HepG2 (cell line): ENCODE measurements around the gene COA3. TPM values are rescaled to one million over a fixed set of nuclear protein-coding genes. Genes with fewer than 3 reads are reported as not detected.

Experiments
- DMAP1 ChIP-seq: IDR thresholded peaks from 2 replicates; pipeline ENCODE4 v1.6.1; 2016
- E2F5 ChIP-seq: sonication (generic); formaldehyde crosslinking; conservative IDR thresholded peaks from 2 replicates; pipeline ENCODE4 v1.4.0; 2020; ENCODE audit warnings: missing genetic modification reagents
- GATAD2A ChIP-seq: IDR thresholded peaks from 2 replicates; pipeline ENCODE4 v1.6.1; 2016
- GMEB2 ChIP-seq: IDR thresholded peaks from 2 replicates; pipeline ENCODE4 v1.6.1; 2016; ENCODE audit warnings: missing biosample characterization, missing genetic modification reagents, low read depth
- HDAC1 ChIP-seq: sonication (generic); formaldehyde crosslinking; IDR thresholded peaks from 2 replicates; pipeline ENCODE4 v1.5.1; 2020; ENCODE audit warnings: mild to moderate bottlenecking, missing genetic modification reagents
- KLF11 ChIP-seq: IDR thresholded peaks from 2 replicates; pipeline ENCODE4 v1.6.1; 2016; ENCODE audit warnings: missing compliant biosample characterization
- MBNL3 ChIP-seq: fragments of 250-450 bp; sonication (Bioruptor Pico); conservative IDR thresholded peaks from 2 replicates; pipeline ENCODE4 v1.8.0; 2022; ENCODE audit warnings: mild to moderate bottlenecking, inconsistent platforms
- MLLT10 ChIP-seq: sonication (generic); formaldehyde crosslinking; IDR thresholded peaks from 2 replicates; pipeline ENCODE4 v1.4.0; 2020; ENCODE audit warnings: missing genetic modification reagents
- PCBP1 ChIP-seq: fragments of 200-400 bp; formaldehyde crosslinking; IDR thresholded peaks from 2 replicates; pipeline ENCODE4 v1.6.1; 2017; ENCODE audit warnings: mild to moderate bottlenecking, low read depth, low read length, borderline replicate concordance
- POGZ ChIP-seq: sonication (generic); formaldehyde crosslinking; IDR thresholded peaks from 2 replicates; pipeline ENCODE4 v1.4.0; 2020; ENCODE audit warnings: mild to moderate bottlenecking, missing genetic modification reagents
- PTBP1 ChIP-seq: fragments of 200-400 bp; formaldehyde crosslinking; IDR thresholded peaks from 2 replicates; pipeline ENCODE4 v1.6.1; 2018; ENCODE audit warnings: low read length, low read depth; ENCODE audit not compliant: poor library complexity, severe bottlenecking
- SNRNP70 ChIP-seq: fragments of 200-400 bp; formaldehyde crosslinking; IDR thresholded peaks from 2 replicates; pipeline ENCODE4 v1.6.1; 2017; ENCODE audit warnings: mild to moderate bottlenecking, low read depth, low read length, moderate library complexity
- SP140L ChIP-seq: sonication (generic); formaldehyde crosslinking; IDR thresholded peaks from 2 replicates; pipeline ENCODE4 v1.4.0; 2020; ENCODE audit warnings: missing genetic modification reagents, borderline replicate concordance
- STAT5B ChIP-seq: sonication (generic); formaldehyde crosslinking; IDR thresholded peaks from 2 replicates; pipeline ENCODE4 v1.4.0; 2020; ENCODE audit warnings: missing genetic modification reagents
- U2AF2 ChIP-seq: fragments of 200-400 bp; formaldehyde crosslinking; IDR thresholded peaks from 2 replicates; pipeline ENCODE4 v1.6.1; 2017; ENCODE audit warnings: low read depth, mild to moderate bottlenecking, low read length
- ZFP37 ChIP-seq: sonication (generic); formaldehyde crosslinking; IDR thresholded peaks from 2 replicates; pipeline ENCODE4 v1.4.0; 2020; ENCODE audit warnings: missing genetic modification reagents, borderline replicate concordance
- ZNF317 ChIP-seq: sonication (generic); formaldehyde crosslinking; IDR thresholded peaks from 2 replicates; pipeline ENCODE4 v1.5.0; 2020; ENCODE audit warnings: mild to moderate bottlenecking, missing genetic modification reagents
- ZNF383 ChIP-seq: sonication (generic); formaldehyde crosslinking; IDR thresholded peaks from 2 replicates; pipeline ENCODE4 v1.4.0; 2020; ENCODE audit warnings: missing genetic modification reagents, mild to moderate bottlenecking, borderline replicate concordance
- ZNF460 ChIP-seq: sonication (generic); formaldehyde crosslinking; IDR thresholded peaks from 2 replicates; pipeline ENCODE4 v1.5.1; 2020; ENCODE audit warnings: missing genetic modification reagents, mild to moderate bottlenecking, borderline replicate concordance
- ZNF557 ChIP-seq: sonication (generic); formaldehyde crosslinking; IDR thresholded peaks from 2 replicates; pipeline ENCODE4 v1.4.0; 2020; ENCODE audit warnings: missing genetic modification reagents
- ZNF800 ChIP-seq: sonication (generic); formaldehyde crosslinking; IDR thresholded peaks from 2 replicates; pipeline ENCODE4 v1.4.0; 2020; ENCODE audit warnings: missing genetic modification reagents
- ZNF878 ChIP-seq: sonication (generic); formaldehyde crosslinking; IDR thresholded peaks from 2 replicates; pipeline ENCODE4 v1.8.1; 2023; ENCODE audit warnings: mild to moderate bottlenecking, missing genetic modification reagents, moderate library complexity
- ZSCAN9 ChIP-seq: IDR thresholded peaks from 2 replicates; pipeline ENCODE4 v1.6.1; 2016; ENCODE audit warnings: borderline replicate concordance
- polyA plus RNA-seq, 8 experiments: library from polyadenylated mRNA; depleted of rRNA in 3 of 8; stranded (reverse) in 7 of 8; unstranded in 1 of 8; fragments of >200 nt; fragmentation: Illumina TruSeq in 4 of 8; extraction: Trizol in 4 of 8; gene quantifications; 2 replicates each; pipeline versions ENCODE4 v1.2.1 to v1.2.3, GENCODE V29; 2011 to 2016; ENCODE audit warnings: low read depth in 4 of 8, missing spikeins in 1 of 8, mixed read lengths in 1 of 8; ENCODE audit not compliant: insufficient read depth in 1 of 8
- total RNA-seq, 5 experiments: library from RNA; depleted of rRNA; stranded (reverse); fragments of >200 nt; fragmentation: Illumina TruSeq; extraction: Trizol; gene quantifications; 2 replicates each; pipeline ENCODE4 v1.2.3, GENCODE V29; 2016; ENCODE audit warnings: low read depth in 1 of 5
- TF ChIP-seq, protein P1 (sequence below): sonication (generic); formaldehyde crosslinking; IDR thresholded peaks from 2 replicates; pipeline ENCODE4 v1.5.0; 2020; ENCODE audit warnings: missing genetic modification reagents
- TF ChIP-seq, protein P2 (sequence below): sonication (generic); formaldehyde crosslinking; IDR thresholded peaks from 2 replicates; pipeline ENCODE4 v1.4.0; 2020; ENCODE audit warnings: mild to moderate bottlenecking, missing genetic modification reagents

COA3 gene
- total and polyA plus RNA-seq, 2 of the 13 experiments (the other 11 are each of a cell fraction or from before 2014, with no cell fraction given), result 133 to 202 TPM

GRCh38 chr17:42832213-42832933, 33.9 kb upstream of the COA3 start (continued):
- TF ChIP-seq, protein P1, sequence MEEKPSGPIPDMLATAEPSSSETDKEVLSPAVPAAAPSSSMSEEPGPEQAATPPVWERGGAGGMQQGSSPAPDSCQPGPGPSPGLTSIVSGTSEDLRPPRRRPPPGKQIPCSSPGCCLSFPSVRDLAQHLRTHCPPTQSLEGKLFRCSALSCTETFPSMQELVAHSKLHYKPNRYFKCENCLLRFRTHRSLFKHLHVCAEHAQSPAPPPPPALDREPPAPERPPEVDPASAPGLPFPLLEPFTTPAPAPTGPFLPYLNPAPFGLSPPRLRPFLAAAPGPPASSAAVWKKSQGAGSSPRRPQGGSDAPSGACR (CRISPR knock-in tag), result no peak
- no peak for TF ChIP-seq ZNF557 (CRISPR knock-in tag)
- peak; percentile 72 for TF ChIP-seq GATAD2A (CRISPR knock-in tag)
- TF ChIP-seq ZFP37 (CRISPR knock-in tag), result no peak
- peak; percentile 16; the same call in 1 of the 2 replicates for TF ChIP-seq ZNF878
- no peak; the same call in 1 of the 2 replicates for TF ChIP-seq DMAP1
- no peak for TF ChIP-seq MLLT10 (CRISPR knock-in tag)
- TF ChIP-seq HDAC1 (CRISPR knock-in tag), result peak; percentile 12; the same call in 1 of the 2 replicates
- no peak for TF ChIP-seq ZNF383 (CRISPR knock-in tag)
- TF ChIP-seq, protein P2, sequence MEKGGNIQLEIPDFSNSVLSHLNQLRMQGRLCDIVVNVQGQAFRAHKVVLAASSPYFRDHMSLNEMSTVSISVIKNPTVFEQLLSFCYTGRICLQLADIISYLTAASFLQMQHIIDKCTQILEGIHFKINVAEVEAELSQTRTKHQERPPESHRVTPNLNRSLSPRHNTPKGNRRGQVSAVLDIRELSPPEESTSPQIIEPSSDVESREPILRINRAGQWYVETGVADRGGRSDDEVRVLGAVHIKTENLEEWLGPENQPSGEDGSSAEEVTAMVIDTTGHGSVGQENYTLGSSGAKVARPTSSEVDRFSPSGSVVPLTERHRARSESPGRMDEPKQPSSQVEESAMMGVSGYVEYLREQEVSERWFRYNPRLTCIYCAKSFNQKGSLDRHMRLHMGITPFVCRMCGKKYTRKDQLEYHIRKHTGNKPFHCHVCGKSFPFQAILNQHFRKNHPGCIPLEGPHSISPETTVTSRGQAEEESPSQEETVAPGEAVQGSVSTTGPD (CRISPR knock-in tag), result no peak
- 0 out of 2 replicates have a peak, but pooled peaks have one; percentile 56 for TF ChIP-seq STAT5B (CRISPR knock-in tag)
- TF ChIP-seq GMEB2 (CRISPR knock-in tag), result no peak
- no peak for TF ChIP-seq U2AF2
- no peak for TF ChIP-seq ZNF460 (CRISPR knock-in tag)
- no peak for TF ChIP-seq SP140L
- TF ChIP-seq E2F5 (CRISPR knock-in tag), result no peak
- TF ChIP-seq ZSCAN9 (CRISPR knock-in tag), result peak; percentile 54; the same call in 1 of the 2 replicates
- TF ChIP-seq ZNF317 (CRISPR knock-in tag), result no peak
- peak; percentile 81 for TF ChIP-seq KLF11
- TF ChIP-seq ZNF800 (CRISPR knock-in tag), result peak; percentile 10; the same call in 1 of the 2 replicates
- TF ChIP-seq PTBP1, result no peak
- TF ChIP-seq MBNL3 (CRISPR knock-in tag), result no peak
- no peak for TF ChIP-seq POGZ (CRISPR knock-in tag)
- TF ChIP-seq SNRNP70, result no peak
- no peak for TF ChIP-seq PCBP1
